Measurements from ENCODE around the gene CBR3.
"Not testable (repeated sequence)": the region's sequence is repeated elsewhere in the genome, so short reads cannot be mapped to it uniquely, and the experiment has no call there.

CBR3 gene

DNA sequence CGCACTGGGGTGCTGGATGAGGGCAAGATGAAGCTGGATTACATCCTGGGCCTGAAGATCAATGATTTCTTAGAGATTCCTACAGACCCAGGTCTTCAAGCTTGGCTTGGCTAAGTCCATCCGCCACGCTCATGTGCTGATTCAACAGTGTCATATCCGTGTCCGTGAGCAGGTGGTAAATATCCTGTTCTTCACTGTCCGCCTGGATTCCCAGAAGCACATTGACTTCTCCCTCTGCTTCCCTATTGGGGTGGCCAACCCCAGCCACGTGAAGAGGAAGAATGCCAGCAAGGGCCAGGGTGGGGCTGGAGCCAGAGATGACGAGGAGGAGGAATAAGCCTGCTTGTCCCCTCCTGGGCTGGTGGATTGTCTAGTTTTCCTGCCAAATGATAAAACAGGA is 2.2 kb upstream of the CBR3 start:
- Histone ChIP-seq H3K9ac (ENCODE audit: low read depth, low read length) (no peak overlapping the region), H2AFZ (ENCODE audit: low read depth, low read length) (no peak overlapping the region), H3K36me3 (ENCODE audit: insufficient read depth, low read length) (no peaks in the 10 kb centered on the region), H3K4me3 (ENCODE audit: low read depth in 1 of 2, low read length in 2 of 2) (no peak overlapping the region), H3K4me1 (ENCODE audit: insufficient read depth, low read length) (peaks cover 28% of the 10 kb centered on the region), H3K27ac (ENCODE audit: low read length) (no peak overlapping the region), H3K9me3 (ENCODE audit: insufficient read depth, low read length, severe bottlenecking) (no peaks in the 10 kb centered on the region), H3K4me2 (ENCODE audit: insufficient read depth, low read length) (no peak overlapping the region), H3K79me2 (ENCODE audit: insufficient read depth, low read length) (no peaks in the 10 kb centered on the region), H3K27me3 (ENCODE audit: insufficient read depth, low read length, poor library complexity) (peaks cover 4% of the 10 kb centered on the region), H4K20me1 (ENCODE audit: insufficient read depth, low read length) (no peaks in the 10 kb centered on the region)
- ATAC-seq (ENCODE audit: insufficient read depth, low read depth) (no peak), DNase-seq (no peak)
- TF ChIP-seq, protein P1, sequence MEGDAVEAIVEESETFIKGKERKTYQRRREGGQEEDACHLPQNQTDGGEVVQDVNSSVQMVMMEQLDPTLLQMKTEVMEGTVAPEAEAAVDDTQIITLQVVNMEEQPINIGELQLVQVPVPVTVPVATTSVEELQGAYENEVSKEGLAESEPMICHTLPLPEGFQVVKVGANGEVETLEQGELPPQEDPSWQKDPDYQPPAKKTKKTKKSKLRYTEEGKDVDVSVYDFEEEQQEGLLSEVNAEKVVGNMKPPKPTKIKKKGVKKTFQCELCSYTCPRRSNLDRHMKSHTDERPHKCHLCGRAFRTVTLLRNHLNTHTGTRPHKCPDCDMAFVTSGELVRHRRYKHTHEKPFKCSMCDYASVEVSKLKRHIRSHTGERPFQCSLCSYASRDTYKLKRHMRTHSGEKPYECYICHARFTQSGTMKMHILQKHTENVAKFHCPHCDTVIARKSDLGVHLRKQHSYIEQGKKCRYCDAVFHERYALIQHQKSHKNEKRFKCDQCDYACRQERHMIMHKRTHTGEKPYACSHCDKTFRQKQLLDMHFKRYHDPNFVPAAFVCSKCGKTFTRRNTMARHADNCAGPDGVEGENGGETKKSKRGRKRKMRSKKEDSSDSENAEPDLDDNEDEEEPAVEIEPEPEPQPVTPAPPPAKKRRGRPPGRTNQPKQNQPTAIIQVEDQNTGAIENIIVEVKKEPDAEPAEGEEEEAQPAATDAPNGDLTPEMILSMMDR (IDR thresholded peaks at IDR 0.05; ENCODE audit: borderline replicate concordance, extremely low read depth, low read length, poor library complexity, severe bottlenecking): no peak
- TF ChIP-seq EZH2 (IDR thresholded peaks at IDR 0.05; ENCODE audit: borderline replicate concordance, low read depth, low read length, severe bottlenecking): no peak

DNA sequence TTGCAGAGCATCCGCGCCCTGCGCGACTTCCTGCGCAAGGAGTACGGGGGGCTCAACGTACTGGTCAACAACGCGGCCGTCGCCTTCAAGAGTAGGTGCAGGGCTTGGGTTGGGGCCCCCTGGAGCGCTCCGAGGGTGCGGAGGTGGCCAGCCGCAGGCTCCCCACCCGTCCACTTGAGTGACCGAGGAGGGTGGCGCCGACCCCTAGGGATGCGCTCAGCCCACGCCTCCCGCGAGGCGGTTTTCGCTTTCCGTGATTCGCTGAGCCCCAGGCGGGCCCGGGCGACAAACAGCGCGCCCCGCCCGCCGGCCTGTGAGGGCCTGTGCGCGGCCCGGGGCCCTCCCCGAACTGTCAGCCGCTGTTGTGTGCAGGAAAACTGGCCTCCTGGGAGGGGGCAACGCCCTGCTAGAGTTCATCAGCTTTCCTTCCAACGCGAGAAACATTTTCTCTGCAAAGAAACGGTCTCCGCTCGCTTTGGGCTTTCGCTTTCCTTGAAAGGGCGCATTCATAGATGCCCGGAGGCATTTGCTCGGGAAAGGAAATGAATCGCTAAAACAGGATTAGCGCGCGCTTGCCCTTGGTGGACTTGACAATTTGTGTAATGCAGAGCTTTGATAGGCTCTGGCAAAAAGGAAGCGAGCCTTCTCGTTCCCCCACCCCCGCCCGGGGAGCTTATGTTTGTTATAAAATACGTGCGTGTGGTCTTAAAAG is 668 bp downstream of the CBR3 start:
- Histone ChIP-seq H3K4me2 (ENCODE audit: insufficient read depth, low read length) (peak overlapping the region; percentile 82), H3K9me3 (ENCODE audit: insufficient read depth, low read length, severe bottlenecking) (no peaks in the 10 kb centered on the region), H4K20me1 (ENCODE audit: insufficient read depth, low read length) (no peaks in the 10 kb centered on the region), H3K79me2 (ENCODE audit: insufficient read depth, low read length) (no peaks in the 10 kb centered on the region), H2AFZ (ENCODE audit: low read depth, low read length) (peak overlapping the region; percentile 85), H3K4me1 (ENCODE audit: insufficient read depth, low read length) (peaks cover 25% of the 10 kb centered on the region), H3K27me3 (ENCODE audit: insufficient read depth, low read length, poor library complexity) (peaks cover 4% of the 10 kb centered on the region), H3K4me3 (ENCODE audit: low read depth in 1 of 2, low read length in 2 of 2) (peak overlapping the region; percentile 31 to 63; a peak in 3 of 4 replicates), H3K27ac (ENCODE audit: low read length) (peak overlapping the region; percentile 74), H3K36me3 (ENCODE audit: insufficient read depth, low read length) (no peaks in the 10 kb centered on the region), H3K9ac (ENCODE audit: low read depth, low read length) (peak overlapping the region; percentile 64)
- peak; percentile 63 for DNase-seq
- no peak for TF ChIP-seq EZH2 (IDR thresholded peaks at IDR 0.05; ENCODE audit: borderline replicate concordance, low read depth, low read length, severe bottlenecking)
- TF ChIP-seq, protein P1 (IDR thresholded peaks at IDR 0.05; ENCODE audit: borderline replicate concordance, extremely low read depth, low read length, poor library complexity, severe bottlenecking): no peak
- peak; percentile 88 for ATAC-seq (ENCODE audit: insufficient read depth, low read depth)

DNA sequence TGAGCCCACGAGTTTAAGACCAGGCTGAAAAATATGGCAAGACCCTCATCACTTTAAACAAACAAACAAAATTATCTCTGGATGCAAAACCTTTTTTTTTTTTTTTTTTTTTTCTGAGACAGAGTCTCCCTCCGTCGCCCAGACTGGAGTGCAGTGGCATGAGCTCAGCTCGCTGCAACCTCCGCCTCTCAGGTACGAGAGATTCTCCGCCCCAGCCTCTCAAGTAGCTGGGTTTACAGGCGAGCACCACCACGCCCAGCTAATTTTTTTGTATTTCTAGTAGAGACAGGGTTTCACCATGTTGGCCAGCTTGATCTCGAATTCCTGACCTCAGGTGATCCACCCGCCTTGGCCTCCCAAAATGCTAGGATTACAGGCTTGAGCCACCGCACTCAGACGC is 4.9 kb downstream of the CBR3 start:
- not testable (repeated sequence) for H3K4me3 ChIP-seq (ENCODE audit: low read depth in 1 of 2, low read length in 2 of 2); DNase-seq; ATAC-seq (ENCODE audit: insufficient read depth, low read depth)

DNA sequence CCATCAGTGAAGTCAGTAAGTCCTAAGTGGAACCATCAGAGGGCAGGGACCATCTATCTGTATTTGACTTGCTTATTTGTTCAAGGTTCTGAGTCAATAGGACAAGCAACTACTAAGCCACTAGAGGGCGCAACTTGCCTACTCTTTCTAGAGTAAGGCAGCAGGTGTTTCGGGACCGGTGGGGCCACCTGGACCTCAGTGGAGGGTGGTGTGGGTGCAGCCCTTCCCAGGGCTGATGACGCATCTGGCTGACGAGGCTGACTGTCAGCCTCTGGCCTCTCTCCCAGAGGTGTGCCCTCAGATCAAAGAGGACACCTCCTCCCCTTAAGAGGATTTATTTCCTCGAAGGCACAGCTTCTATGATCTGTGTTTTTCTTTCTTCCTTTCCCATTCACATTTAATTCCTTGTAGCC is 6.6 kb downstream of the CBR3 start:
- no peak for TF ChIP-seq EZH2 (IDR thresholded peaks at IDR 0.05; ENCODE audit: borderline replicate concordance, low read depth, low read length, severe bottlenecking)
- TF ChIP-seq, protein P1 (IDR thresholded peaks at IDR 0.05; ENCODE audit: borderline replicate concordance, extremely low read depth, low read length, poor library complexity, severe bottlenecking): peak; percentile 97
- H3K9ac ChIP-seq (ENCODE audit: low read depth, low read length): no peak overlapping the region
- H3K27ac ChIP-seq (ENCODE audit: low read length): no peak overlapping the region
- DNase-seq (peak; percentile 80), ATAC-seq (ENCODE audit: insufficient read depth, low read depth) (peak; percentile 96)
- no peak overlapping the region for H2AFZ ChIP-seq (ENCODE audit: low read depth, low read length)
- H3K79me2 ChIP-seq (ENCODE audit: insufficient read depth, low read length): no peaks in the 10 kb centered on the region
- H3K36me3 ChIP-seq (ENCODE audit: insufficient read depth, low read length): no peaks in the 10 kb centered on the region
- peaks cover 10% of the 10 kb centered on the region for H3K4me1 ChIP-seq (ENCODE audit: insufficient read depth, low read length)
- no peaks in the 10 kb centered on the region for H3K9me3 ChIP-seq (ENCODE audit: insufficient read depth, low read length, severe bottlenecking)
- no peaks in the 10 kb centered on the region for H4K20me1 ChIP-seq (ENCODE audit: insufficient read depth, low read length)
- H3K4me3 ChIP-seq (ENCODE audit: low read depth in 1 of 2, low read length in 2 of 2): no peak overlapping the region
- peaks cover 2% of the 10 kb centered on the region for H3K27me3 ChIP-seq (ENCODE audit: insufficient read depth, low read length, poor library complexity)
- H3K4me2 ChIP-seq (ENCODE audit: insufficient read depth, low read length): peak overlapping the region; percentile 45; the same call in 1 of the 2 replicates

More for the DNA sequence above, 4.9 kb downstream of the CBR3 start:
- H4K20me1 ChIP-seq (ENCODE audit: insufficient read depth, low read length); H3K27me3 ChIP-seq (ENCODE audit: insufficient read depth, low read length, poor library complexity); H3K4me2 ChIP-seq (ENCODE audit: insufficient read depth, low read length); H3K9ac ChIP-seq (ENCODE audit: low read depth, low read length); H3K9me3 ChIP-seq (ENCODE audit: insufficient read depth, low read length, severe bottlenecking); H3K27ac ChIP-seq (ENCODE audit: low read length); H3K36me3 ChIP-seq (ENCODE audit: insufficient read depth, low read length); H2AFZ ChIP-seq (ENCODE audit: low read depth, low read length); H3K79me2 ChIP-seq (ENCODE audit: insufficient read depth, low read length): not testable (repeated sequence)
- H3K4me1 ChIP-seq (ENCODE audit: insufficient read depth, low read length): peaks cover 27% of the 10 kb centered on the region

DNA sequence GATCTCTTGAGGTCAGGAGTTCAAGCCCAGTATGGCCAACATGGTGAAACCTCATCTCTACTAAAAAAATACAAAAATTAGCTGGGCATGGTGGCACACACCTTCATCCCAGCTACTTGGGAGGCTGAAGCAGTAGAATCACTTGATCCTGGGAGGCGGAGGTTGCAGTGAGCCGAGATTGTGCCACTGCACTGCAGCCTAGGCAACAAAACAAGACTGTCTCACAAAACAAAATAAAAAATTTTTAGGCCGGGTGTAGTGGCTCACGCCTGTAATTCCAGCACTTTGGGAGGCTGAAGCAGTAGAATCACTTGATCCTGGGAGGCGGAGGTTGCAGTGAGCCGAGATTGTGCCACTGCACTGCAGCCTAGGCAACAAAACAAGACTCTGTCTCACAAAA is 9.4 kb downstream of the CBR3 start:
- not testable (repeated sequence) for H3K36me3 ChIP-seq (ENCODE audit: insufficient read depth, low read length); H3K9me3 ChIP-seq (ENCODE audit: insufficient read depth, low read length, severe bottlenecking); H3K9ac ChIP-seq (ENCODE audit: low read depth, low read length); H2AFZ ChIP-seq (ENCODE audit: low read depth, low read length); H4K20me1 ChIP-seq (ENCODE audit: insufficient read depth, low read length); H3K4me3 ChIP-seq (ENCODE audit: low read depth in 1 of 2, low read length in 2 of 2); H3K27ac ChIP-seq (ENCODE audit: low read length); H3K4me1 ChIP-seq (ENCODE audit: insufficient read depth, low read length); H3K27me3 ChIP-seq (ENCODE audit: insufficient read depth, low read length, poor library complexity); H3K4me2 ChIP-seq (ENCODE audit: insufficient read depth, low read length); DNase-seq; ATAC-seq (ENCODE audit: insufficient read depth, low read depth); H3K79me2 ChIP-seq (ENCODE audit: insufficient read depth, low read length)
